ENCODE measurements around the gene LRATD1.

LRATD1 gene

DNA sequence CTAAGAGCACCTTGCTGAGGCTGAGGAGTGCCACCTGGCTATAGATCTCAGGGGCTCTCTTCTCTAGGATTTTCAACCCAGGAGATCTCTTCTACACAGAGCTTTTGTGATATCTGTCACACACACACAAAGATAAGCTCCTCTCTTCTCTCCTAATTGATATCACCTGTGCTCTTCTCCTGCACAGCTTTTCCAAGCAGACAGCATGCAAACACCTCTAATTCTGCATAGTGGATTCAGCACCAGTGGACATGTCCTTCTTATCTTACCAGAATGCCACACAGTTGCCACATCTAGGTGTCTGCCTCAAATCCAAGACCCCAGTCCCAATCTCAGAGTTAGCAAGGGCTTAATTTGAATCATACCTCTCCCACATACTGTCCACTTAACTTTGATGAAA, 43.9 kb downstream of the LRATD1 start:
- no peak overlapping the region for H3K27ac ChIP-seq
- TF ChIP-seq, protein P1, sequence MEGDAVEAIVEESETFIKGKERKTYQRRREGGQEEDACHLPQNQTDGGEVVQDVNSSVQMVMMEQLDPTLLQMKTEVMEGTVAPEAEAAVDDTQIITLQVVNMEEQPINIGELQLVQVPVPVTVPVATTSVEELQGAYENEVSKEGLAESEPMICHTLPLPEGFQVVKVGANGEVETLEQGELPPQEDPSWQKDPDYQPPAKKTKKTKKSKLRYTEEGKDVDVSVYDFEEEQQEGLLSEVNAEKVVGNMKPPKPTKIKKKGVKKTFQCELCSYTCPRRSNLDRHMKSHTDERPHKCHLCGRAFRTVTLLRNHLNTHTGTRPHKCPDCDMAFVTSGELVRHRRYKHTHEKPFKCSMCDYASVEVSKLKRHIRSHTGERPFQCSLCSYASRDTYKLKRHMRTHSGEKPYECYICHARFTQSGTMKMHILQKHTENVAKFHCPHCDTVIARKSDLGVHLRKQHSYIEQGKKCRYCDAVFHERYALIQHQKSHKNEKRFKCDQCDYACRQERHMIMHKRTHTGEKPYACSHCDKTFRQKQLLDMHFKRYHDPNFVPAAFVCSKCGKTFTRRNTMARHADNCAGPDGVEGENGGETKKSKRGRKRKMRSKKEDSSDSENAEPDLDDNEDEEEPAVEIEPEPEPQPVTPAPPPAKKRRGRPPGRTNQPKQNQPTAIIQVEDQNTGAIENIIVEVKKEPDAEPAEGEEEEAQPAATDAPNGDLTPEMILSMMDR (conservative IDR thresholded peaks at IDR 0.05) = no peak

DNA sequence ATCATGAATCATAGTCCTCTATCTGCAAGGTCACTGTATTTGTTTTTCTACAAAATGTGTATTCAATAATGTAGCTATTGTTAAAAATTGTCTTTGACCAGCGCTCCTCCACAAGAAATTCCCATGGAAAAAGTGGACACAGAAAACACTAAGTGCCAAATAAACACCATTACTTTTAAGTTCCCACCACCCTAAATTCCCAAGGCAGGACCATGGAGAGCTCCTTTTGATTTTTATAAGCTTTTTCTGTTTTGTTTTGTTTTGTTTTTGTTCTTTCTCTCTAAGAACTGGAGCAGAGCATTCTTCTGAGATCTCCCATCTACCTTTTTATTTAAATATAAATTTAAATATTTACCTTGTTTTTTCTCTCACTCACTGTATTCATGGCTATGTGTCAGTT, 44.5 kb downstream of the LRATD1 start:
- TF ChIP-seq, protein P1 (conservative IDR thresholded peaks at IDR 0.05) = no peak
- H3K27ac ChIP-seq = no peak overlapping the region

DNA sequence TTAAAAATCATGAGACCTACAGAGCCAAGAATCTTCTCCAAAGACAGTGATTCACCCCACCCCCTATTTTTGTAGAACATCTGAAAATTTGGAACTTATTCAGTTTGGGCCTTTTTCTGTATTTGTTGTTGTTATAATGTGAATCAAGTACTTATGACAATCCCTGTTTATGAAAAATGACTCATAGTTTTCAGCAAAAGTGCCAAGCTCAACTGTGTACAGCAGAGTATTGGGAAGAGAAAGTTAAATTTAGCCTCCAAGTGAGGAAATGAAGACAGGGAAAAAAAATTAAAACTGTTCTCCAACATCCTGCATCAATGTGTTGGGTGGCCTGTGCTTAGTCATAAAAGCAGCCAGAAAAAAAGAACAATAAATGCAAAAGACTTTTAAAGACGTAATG, 46.2 kb downstream of the LRATD1 start:
- H3K27ac ChIP-seq = no peak overlapping the region
- TF ChIP-seq, protein P1 (conservative IDR thresholded peaks at IDR 0.05) = no peak

DNA sequence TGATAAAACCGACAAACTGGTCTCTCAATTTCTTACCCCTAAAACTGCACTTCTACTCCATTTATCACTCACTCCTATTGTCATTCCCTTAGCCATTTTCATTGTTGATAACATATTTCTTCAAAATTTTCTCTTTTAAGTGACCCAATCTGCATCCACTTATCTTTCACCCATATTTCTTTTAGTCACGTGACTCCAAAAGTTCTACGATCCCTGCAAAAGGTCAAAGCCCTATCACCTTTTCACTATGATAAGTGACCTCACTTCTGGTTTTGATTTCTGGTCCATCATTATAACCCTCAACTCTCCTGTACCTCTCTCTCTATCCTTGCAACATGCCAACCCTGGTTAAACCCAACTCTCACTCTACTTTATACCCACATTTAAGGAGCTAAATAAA, 49.1 kb downstream of the LRATD1 start:
- TF ChIP-seq, protein P1 (conservative IDR thresholded peaks at IDR 0.05) = no peak
- H3K27ac ChIP-seq = no peak overlapping the region
